NCI-H460 (cell line): ENCODE results near the gene ACSF3. TPM values are rescaled to one million over a fixed set of nuclear protein-coding genes. Genes with fewer than 3 reads are reported as not detected.
"Not testable (repeated sequence)": the region's sequence is repeated elsewhere in the genome, so short reads cannot be mapped to it uniquely, and the experiment has no call there.

Experiments
- DNase-seq: peaks from one replicate; pipeline ENCODE4 v3.0.0-alpha.2; 2016; ENCODE audit warnings: low read depth; ENCODE audit errors: extremely low read depth
- total RNA-seq: library from RNA; depleted of rRNA; stranded (reverse); fragments of >200 nt; shearing (Covaris generic); gene quantifications from 2 replicates; pipeline ENCODE4 v1.2.3, GENCODE V29; 2014

Gene ACSF3
- total RNA-seq, 1 experiment from 2014 or later = 19.6 TPM

DNA sequence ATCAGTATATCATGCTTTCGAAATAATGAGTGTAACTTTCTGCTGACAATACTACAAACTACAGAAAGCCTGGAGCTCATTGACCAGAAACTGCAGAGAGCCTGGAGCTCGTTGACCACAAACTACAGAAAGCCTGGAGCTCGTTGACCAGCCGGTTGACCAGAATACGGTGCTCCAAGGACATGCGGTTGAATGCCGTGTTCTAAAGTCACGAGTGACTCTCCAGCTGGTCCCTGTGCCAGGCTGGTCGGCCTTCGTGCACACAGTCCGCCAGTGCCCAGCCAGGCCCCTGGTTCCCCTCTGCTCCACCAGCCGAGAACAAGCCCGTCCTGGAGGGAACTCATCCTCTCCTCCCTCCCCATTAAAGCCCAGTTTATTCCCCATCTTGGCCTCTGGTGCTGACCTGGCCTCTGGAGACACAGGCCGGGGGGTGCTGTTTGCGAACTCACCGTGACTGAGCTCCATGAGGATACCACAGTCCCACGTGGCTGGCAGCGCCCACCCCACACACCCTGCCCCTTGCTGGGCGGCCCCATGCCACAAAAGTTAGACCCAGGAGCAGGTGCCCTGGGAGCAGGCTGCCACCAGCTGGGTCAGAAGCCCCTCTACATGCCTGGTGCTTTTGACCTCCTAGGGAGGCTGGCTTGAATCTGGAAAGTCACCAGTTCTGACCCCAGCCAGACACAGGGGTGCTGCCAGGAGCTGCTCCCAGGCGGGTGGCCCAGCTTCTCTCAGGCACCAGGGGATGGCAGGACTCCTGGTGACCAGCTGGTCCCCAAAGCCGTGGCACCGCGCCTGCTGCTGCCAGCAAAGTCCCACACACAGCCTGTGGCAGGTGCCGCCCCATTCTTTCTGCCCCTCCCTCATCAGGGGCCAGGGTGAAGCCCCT lies 62.4 kb downstream of the ACSF3 start:
- DNase-seq = no peak

DNA sequence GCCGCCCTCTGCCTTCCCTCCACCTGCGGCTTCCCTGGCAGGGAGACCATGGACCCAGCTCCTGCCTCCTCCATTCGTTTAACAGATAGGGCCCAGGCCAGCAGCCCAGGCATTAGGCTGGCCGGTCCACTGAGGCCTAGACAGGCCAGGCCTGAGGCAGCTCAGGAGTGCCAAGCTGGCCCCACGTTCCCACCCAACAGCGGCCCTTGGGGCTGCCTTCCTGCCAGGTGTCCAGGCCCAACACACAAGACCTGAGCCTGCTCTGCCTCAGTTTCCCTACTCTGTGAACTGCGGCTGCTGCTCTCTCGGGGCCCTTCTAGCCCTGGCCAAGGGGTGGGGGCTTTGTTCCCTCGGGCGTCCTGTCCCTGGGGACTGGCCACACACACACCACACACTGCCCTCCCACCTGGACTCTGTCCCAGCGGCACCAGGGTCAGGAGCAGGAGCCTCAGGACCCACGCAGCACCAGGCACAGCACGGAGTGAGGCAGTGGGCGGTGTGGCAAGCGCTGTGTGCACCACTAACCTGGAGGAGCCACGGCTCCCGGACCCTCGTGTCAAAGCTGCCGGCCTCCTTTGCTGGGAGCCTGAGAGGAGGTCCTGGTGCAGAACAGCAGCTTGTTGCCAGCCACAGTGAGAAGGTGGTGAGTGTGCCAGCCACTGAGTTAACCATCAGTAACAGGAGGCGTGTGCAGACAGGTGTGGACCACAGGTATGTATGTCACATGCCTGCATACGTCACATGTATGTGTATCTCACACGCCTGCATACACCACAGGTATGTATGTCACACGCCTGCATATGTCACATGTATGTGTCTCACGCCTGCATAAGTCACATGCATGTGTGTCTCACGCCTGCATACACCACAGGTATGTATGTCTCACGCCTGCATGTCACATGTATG lies 63.3 kb downstream of the ACSF3 start:
- no peak for DNase-seq

DNA sequence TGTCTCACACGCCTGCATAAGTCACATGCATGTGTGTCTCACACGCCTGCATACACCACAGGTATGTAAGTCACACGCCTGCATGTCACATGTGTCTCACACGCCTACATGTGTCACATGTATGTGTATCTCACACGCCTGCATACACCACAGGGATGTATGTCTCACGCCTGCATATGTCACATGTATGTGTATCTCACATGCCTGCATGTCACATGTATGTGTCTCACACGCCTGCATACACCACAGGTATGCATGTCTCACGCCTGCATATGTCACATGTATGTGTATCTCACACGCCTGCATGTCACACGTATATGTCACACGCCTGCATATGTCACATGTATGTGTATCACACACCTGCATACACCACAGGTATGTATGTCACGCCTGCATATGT lies 64.1 kb downstream of the ACSF3 start:
- DNase-seq = no peak

DNA sequence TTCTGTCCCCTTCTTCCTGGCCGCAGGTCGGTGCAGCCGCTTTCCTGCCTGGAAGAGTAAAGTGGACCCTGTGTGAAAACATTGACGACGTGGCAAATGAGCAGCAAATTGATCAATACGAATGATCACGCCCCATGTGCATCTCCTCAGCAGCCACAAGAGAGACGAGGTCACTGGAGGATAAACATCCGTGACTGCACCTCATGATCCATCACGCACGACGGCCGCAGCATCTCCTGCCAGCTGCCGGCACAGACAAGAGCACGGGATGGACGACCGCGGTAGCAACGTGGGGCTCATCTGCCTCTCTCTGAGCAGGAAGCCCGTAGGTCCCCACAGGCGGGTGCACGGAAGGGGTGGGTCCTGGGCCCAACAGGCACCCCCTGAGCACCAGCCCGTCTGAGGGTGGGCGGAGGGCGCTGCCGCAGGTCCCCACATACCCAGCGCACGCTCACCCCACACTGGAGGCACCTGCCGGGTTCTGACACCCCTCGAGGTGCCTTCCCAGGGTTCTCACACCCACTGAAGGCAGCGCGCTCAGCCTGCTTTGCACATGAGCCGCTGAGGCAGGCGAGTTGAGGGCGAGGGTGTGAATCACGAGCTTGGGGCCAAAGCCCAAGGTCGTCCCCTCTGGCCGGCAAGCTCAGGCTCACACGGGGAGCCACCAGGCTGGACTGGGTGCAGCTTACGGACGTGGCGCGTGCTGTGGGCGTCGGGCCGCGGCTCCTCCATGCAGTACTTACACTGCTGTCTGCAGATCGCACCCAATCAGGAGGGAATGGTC lies 65.6 kb downstream of the ACSF3 start:
- DNase-seq = no peak

DNA sequence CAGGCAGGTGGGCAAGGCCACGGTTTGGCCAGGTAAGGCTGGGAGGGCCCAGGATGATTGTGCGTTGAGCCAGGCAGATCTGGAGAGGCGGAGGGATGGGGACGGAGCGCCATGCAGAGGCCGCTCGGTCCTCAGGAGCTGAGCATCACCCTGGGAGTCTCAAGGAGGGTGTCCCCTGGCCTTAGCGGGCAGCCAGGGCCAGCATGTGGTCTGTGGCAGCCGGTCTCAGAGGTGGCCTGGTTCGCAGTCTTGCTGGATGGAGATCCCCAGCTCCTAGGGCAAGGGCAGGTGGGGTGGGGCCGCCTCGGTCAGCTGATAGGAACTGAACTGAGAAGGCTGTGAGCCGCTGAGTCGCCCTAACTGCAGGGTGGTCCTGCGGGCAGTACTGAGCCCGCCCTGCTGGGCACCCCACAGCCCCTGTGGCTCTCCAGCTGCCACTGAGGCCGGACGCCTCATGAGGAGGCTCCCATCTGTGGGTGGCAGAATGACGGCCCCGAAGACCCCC lies 66.2 kb downstream of the ACSF3 start:
- DNase-seq = no peak

DNA sequence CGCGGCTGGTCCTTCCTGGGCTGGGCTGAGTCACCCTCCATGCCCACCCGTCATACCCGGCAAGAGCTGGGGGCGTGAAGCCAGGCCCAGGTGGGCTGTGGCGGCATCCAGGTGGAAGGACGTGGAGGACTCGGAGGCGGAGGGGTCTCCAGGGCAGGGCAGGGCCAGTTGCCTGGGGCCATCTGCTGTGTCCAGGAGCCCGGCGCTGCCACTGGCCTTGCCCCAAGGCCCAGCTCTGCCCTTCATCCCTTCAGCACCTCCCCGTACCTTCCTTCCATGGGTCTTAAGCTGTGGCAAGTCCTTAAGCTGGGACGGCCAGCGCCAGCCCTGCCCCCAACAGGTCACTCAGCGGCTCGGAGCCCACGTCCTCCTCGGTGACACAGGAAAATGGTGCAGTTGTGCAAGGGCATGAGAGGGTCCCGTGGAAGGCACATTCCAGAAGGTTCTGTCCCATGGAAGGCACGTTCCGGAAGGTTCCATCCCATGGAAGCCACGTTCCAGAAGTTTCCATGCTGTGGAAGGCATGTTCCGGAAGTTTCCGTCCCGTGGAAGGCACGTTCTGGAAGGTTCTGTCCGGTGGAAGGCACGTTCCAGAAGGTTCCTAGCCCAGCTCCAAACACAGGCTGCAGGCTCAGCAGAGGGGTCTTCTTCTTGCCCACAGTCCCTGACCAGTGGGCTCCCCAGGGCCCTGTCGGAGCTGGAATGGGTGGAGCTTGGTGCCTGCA lies 67.5 kb downstream of the ACSF3 start:
- DNase-seq = no peak

DNA sequence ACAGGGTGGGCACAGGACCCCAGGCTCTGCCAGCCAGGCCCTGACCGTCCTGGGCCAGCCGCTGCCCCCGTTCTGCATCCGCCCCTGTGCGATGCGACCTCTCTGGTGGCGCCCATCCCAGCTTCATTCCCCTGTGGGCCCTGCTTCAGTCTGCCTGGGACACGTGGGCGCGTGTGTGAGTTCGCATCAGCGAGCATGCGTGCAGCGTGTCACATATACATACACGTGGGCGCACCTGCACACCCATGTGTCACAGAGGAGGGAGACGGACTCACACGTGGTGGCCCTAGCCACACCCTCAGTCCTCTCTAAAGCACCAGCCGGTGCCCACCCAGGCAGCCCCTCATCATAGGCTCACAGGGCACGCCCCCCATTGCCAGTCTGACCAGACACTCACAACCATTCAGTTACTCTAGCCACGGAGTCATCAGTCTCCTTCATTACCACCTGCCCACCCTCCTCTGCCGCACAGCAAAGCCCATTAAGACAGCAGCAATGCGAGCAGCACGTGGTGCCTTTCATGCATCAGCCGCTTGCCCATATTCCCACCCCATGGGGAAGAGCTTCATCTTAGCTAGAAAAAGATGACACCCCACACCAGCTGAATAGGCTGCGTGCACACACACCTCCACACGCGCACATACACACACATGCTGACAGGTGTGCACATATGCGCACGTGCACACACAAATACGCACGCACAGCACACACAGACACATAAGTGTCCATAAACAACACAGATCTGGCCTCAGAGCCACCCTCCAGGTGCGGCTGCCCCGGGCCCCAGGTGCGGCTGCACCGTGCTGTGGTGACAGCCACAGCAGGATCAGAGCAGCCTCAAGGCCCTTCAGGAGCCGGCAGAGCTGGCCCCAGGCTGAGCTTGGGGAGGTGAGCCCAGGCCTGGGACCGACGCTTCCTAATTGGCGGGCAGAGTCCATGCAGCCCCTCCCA lies 68.4 kb downstream of the ACSF3 start:
- no peak for DNase-seq

DNA sequence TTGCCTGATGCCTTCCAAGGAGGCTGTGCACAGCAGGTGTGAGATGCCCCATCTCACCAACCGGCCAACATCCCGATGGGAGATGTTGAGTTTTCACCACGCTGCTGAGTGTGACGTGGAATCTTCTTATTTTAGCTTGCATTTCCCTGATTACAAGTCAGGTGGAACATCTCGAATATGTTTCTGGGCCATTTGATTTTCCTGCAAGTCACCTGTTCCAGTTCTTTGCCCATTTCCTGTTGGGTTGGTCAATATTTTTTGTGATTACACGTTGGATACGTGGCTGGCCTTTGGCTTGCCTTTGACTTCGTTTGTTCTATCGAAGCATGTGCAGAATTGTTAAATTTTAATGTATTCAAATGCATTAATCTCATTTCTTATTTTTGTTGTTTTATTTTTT lies 69.6 kb downstream of the ACSF3 start:
- DNase-seq = no peak

DNA sequence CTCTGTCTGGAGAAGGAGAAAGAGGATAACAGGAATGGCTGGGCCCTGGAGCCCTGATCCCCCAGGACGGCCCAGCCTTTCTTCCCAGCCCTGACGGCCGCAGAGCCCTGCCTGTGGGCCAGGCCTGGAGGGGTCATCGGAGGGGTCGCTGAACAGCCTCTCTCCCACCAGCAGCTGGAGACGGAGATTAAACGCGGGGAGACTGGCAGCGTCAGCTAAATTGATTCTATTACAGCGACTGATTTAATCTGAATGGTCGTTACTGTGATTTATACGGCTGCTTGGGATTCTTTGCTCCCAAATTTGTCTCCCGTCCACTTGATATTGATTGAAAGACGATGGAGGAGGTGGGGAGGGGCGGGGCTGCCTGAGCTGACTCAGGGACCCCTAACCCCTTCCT lies 70.8 kb downstream of the ACSF3 start:
- DNase-seq = no peak

DNA sequence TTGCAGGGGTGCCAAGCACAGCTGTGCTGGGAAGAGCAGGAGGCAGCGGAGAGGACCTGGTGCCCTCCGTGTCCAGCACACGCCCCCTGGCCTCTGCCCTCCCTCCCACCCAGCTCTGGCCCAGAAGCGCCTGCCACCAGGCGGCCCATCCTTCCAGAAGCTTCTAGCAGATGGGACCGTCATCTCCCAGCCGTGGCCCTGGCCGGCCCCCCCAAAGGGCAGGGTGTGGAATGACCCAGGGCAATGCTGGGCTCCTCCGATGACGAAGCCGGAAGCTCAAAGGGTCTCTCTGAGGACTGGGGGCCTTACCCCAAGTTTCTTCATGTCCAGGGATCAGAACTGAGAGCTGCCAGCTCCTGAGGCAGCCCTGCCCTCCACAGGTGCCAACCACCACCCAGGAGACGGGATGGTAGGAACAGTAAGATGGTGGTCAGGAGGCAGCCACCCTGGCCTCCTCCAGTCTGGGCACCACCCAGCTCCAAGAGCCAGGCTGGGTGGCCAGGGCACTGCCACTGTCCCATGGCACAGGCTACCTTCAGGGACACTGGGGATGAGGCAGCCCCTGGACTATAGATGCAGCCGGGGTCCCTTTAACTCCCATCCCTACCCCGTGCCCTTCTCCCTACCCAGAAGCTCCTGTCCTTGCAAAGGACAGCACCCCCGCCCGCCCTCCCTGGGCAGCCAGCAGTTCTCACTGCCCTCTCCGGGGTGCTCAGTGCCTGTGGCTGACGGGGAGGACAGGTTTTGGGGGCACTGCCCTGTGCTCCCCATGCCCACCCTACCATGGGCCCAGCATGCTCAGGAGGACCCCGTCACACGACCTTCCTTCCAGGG lies 71.4 kb downstream of the ACSF3 start:
- DNase-seq = no peak

DNA sequence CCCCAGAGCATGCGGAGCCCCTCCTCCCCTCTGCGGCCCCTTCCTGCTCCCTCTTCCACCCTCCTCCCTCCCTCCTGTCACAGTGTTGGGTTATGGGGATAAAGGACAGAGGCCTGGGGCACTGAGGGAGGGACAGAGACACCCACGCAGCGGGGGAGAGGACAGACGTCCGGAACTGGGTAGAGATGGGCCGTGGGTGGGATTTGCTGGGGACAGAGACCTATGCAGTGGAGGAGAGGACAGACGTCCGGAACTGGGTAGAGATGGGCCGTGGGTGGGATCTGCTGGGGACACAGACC lies 72.0 kb downstream of the ACSF3 start:
- DNase-seq = not testable (repeated sequence)

DNA sequence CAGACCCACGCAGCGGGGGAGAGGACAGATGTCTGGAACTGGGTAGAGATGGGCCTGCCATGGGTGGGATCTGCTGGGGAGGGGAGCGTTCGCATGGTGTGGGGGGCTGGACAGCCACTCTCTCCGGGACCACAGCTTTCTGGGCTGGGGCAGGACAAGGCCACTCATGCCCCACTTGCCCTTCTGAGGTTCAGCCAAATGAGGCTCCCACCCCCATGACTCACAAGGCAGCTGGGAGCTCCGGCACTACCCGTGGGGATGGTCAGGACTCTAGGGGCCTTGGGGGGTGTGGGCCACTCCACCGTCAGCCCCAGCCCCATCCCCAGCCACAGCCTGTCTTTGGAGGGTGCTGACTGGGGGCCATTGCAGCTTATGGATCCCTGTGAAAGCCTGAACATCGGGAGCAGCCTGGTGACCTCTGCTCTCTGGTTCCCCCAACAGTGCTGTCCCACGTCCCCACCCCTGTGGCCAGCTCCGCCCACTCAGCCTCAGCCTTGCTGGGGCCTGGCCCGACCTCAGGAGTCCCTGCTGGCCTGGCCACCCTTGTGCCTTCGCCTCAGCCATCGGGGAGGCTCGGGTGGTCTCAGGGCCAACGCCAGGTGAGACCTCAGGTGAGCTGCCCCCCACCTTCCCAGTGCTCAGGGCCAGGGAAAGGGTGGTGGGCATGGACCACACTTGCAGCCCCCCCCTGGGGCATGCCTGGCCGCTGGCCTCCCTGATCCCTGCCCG lies 73.2 kb downstream of the ACSF3 start:
- no peak for DNase-seq

DNA sequence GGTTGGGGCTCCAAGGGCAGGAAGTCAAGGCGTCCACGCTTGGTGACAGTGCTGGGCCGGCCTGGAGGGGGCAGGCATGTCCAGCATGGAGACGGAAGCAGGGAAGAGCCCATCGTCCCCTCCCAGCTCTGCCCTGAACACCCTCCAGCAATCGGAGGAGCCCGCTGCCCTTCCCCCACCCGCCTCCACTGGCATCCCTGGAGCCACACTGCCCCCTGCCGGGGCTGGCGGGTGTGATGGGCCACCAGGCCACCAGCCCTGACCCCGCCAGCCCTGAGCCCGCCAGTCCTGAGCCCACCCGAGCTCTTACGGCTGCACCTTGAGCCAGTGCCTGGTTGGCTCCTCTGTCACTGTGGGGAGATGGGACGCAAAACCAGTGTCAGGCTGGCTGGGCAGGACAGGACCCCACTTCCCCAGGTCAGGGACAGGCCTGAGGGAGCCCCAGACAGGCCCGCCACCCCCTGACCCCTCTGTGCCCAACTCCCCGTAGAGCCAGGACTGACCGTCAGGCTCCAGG lies 73.8 kb downstream of the ACSF3 start:
- peak; percentile 58 for DNase-seq

DNA sequence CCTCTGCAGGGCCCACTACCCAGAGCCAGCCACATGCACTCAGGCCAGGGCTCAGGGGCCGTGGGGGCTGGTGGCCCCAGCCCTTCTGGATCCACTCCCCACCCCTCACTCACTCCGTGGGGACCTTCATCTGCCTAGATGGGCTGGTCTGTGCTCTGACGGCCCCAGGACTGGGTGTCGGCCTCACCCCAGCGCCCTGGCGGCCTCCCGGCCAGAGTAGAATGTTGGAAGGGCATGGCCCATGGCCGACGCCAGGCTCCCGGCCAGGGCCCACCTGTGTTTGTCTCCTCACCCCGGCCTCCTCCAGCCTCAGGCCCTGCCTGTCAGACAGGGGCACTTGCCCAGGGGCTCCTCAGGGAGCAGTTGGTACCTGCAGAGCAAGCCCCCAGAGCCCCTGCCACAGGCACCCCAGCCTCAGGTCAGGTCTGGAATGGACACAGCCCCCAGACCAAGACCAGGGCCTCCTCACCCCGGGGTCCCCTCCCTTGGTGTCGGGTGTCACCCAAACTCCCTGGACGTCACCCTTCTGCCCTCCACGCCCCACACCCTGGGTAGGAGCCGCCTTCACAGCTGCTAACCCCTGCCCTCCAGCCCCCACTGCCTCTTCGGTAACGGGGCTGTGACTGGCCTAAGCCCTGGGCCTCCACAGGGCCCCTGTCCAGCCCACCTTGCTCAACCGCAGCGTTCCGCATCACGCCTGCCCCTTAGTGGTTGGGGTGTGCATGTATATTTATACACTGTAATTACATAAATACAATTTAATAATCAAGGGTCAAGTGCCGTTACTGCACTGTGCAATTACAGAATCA lies 74.9 kb downstream of the ACSF3 start:
- DNase-seq = no peak

DNA sequence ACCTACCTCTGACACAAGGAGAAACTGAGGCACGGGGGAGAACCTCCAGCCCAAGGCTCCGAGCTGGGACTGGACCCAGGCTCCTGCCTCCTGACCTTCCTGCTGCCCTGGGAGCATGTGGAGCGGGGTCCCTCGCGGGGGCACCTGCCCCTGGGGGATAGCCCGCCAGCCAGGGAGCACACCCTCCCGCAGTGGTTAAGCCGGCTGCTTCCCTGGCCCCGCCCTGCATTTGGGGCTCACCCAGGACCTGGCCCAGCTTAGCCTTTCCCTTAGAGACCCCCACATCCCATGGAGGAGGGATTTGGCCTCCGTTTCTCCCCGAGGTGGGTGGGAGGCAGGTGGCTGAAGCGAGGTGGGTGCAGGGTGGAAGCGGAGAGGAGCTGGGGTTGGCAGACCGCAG lies 76.1 kb downstream of the ACSF3 start:
- no peak for DNase-seq
